HepG2 (cell line): ENCODE data around the gene AMBRA1. TPM values are rescaled to one million over a fixed set of nuclear protein-coding genes. Genes with fewer than 3 reads are reported as not detected.

Experiments used
- ATAC-seq: fragments of 200-7000 bp; cut with Tn5 transposase; 3 replicates; pipeline ENCODE4 v1.9.1; 2020; ENCODE audit warnings: mild to moderate bottlenecking, moderate library complexity
- BruUV-seq: library from RNA; stranded (reverse); fragments of 400-500 nt; replicated peaks from 2 replicates; lab custom pipeline; 2021; lab: Mats Ljungman, UMichigan
- CTCF ChIA-PET: fragments of 300-600 bp; formaldehyde crosslinking; extraction: SDS; loops from one replicate; lab custom pipeline; 2021; ENCODE audit warnings: low total read pairs, inconsistent platforms, low intra/inter-chr PET ratio; lab: Yijun Ruan, JAX
- POLR2A ChIA-PET: fragments of 350-600 bp; sonication (Branson Sonifier 250); formaldehyde crosslinking; loops from one replicate; lab custom pipeline; 2020; ENCODE audit warnings: antibody characterized with exemption, inconsistent platforms; lab: Yijun Ruan, JAX
- DNase-seq: peaks from one replicate; pipeline ENCODE4 v3.0.0-alpha.2; 2015; ENCODE audit warnings: low spot score
- FAIRE-seq: peaks from 3 replicates; lab custom pipeline; 2011; peaks lifted over from hg19 to GRCh38; lab: Jason Lieb, UNC
- H2AFZ ChIP-seq: one replicate; pipeline ENCODE4 v1.6.1; 2011; ENCODE audit warnings: low read length, inconsistent platforms
- H3K27ac ChIP-seq: fragments of 300-600 bp; 3 replicates; pipeline ENCODE4 v1.8.0; 2011; ENCODE audit warnings: mixed run types, mild to moderate bottlenecking, mixed read lengths, low read length, inconsistent platforms; ENCODE audit not compliant: insufficient read depth; ENCODE audit errors: extremely low read length
- H3K27me3 ChIP-seq, 2 experiments: fragments of 200-600 bp in 1 of 2; 2 replicates in 1 of 2; 3 replicates in 1 of 2; pipeline versions ENCODE4 v1.6.0 to v1.8.0; 2011; ENCODE audit warnings: low read length in 2 of 2, mild to moderate bottlenecking in 2 of 2, moderate library complexity in 2 of 2, inconsistent platforms in 1 of 2; ENCODE audit not compliant: insufficient read depth in 2 of 2, control insufficient read depth in 1 of 2
- H3K36me3 ChIP-seq, 2 experiments: fragments of 200-600 bp in 1 of 2; replicated peaks in 1 of 2; 2 replicates in 1 of 2; 3 replicates in 1 of 2; pipeline versions ENCODE4 v1.5.1 to v1.8.0; 2011; ENCODE audit warnings: low read length in 2 of 2, inconsistent platforms in 1 of 2; ENCODE audit not compliant: insufficient read depth in 2 of 2, control insufficient read depth in 1 of 2
- H3K4me1 ChIP-seq: 2 replicates; pipeline ENCODE4 v1.5.1; 2012; ENCODE audit warnings: low read length, inconsistent platforms; ENCODE audit not compliant: insufficient read depth
- H3K4me2 ChIP-seq: 2 replicates; pipeline ENCODE4 v1.6.0; 2011; ENCODE audit warnings: low read depth, low read length, inconsistent platforms
- H3K4me3 ChIP-seq, 3 experiments: fragments of 200-600 bp in 1 of 3; sonication (generic), shearing (Covaris generic) in 1 of 3; replicated peaks in 1 of 3; 2 replicates each; pipeline ENCODE4 v1.5.1; 2011 to 2016; ENCODE audit warnings: low read length in 3 of 3, inconsistent platforms in 2 of 3, low read depth in 2 of 3, mild to moderate bottlenecking in 2 of 3, control low read depth in 1 of 3, mixed read lengths in 1 of 3; ENCODE audit not compliant: insufficient read depth in 1 of 3
- H3K79me2 ChIP-seq: one replicate; pipeline ENCODE4 v1.6.1; 2011; ENCODE audit warnings: low read length, inconsistent platforms; ENCODE audit not compliant: insufficient read depth
- H3K9ac ChIP-seq: 2 replicates; pipeline ENCODE4 v1.6.0; 2011; ENCODE audit warnings: mild to moderate bottlenecking, low read depth, low read length, inconsistent platforms; ENCODE audit not compliant: insufficient read depth
- H3K9me3 ChIP-seq: 2 replicates; pipeline ENCODE4 v1.5.1; 2012; ENCODE audit warnings: mild to moderate bottlenecking, low read length
- H4K20me1 ChIP-seq: 2 replicates; pipeline ENCODE4 v1.6.0; 2011; ENCODE audit warnings: inconsistent platforms, mild to moderate bottlenecking, low read length, moderate library complexity; ENCODE audit not compliant: insufficient read depth
- BRCA1 ChIP-seq: sonication (generic); formaldehyde crosslinking; IDR thresholded peaks from 2 replicates; pipeline ENCODE4 v1.4.0; 2020; ENCODE audit warnings: missing genetic modification reagents
- CEBPG ChIP-seq: IDR thresholded peaks from 2 replicates; pipeline ENCODE4 v1.6.1; 2016
- NAIF1 ChIP-seq: sonication (generic); formaldehyde crosslinking; IDR thresholded peaks from 2 replicates; pipeline ENCODE4 v1.5.0; 2020; ENCODE audit warnings: mild to moderate bottlenecking, missing genetic modification reagents, borderline replicate concordance
- RBM22 ChIP-seq: fragments of 200-400 bp; formaldehyde crosslinking; optimal IDR thresholded peaks from 2 replicates; pipeline ENCODE3; 2017; ENCODE audit warnings: mild to moderate bottlenecking, low read length, moderate library complexity
- ZMYM4 ChIP-seq: sonication (generic); formaldehyde crosslinking; IDR thresholded peaks from 2 replicates; pipeline ENCODE4 v1.8.1; 2023; ENCODE audit warnings: mild to moderate bottlenecking, missing genetic modification reagents
- ZNF768 ChIP-seq: sonication (generic); formaldehyde crosslinking; IDR thresholded peaks from 2 replicates; pipeline ENCODE4 v1.4.0; 2020; ENCODE audit warnings: missing genetic modification reagents
- WGBS: methylation state at CpG from one replicate; pipeline ENCODE4 v1.1.6; 2017; ENCODE audit warnings: low lambda C conversion rate; 5-methylcytosine and 5-hydroxymethylcytosine counted together
- in situ Hi-C: cut with HindIII; loops from 2 replicates; pipeline ENCODE4 v1.10.0; 2017; ENCODE audit warnings: low pct_unique_long_range_greater_than_20kb; ENCODE audit not compliant: extremely low pct_ligation_motif_present
- intact Hi-C: fragments of 100-400 bp; cut with micrococcal nuclease; formaldehyde crosslinking; loops from one replicate; pipeline ENCODE4 v1.10.0; 2022; ENCODE audit not compliant: unreplicated experiment
- polyA plus RNA-seq, 8 experiments: library from polyadenylated mRNA; depleted of rRNA in 3 of 8; stranded (reverse) in 7 of 8; unstranded in 1 of 8; fragments of >200 nt; fragmentation: Illumina TruSeq in 4 of 8; extraction: Trizol in 4 of 8; gene quantifications; 2 replicates each; pipeline versions ENCODE4 v1.2.1 to v1.2.3, GENCODE V29; 2011 to 2016; ENCODE audit warnings: low read depth in 4 of 8, missing spikeins in 1 of 8, mixed read lengths in 1 of 8; ENCODE audit not compliant: insufficient read depth in 1 of 8
- total RNA-seq, 5 experiments: library from RNA; depleted of rRNA; stranded (reverse); fragments of >200 nt; fragmentation: Illumina TruSeq; extraction: Trizol; gene quantifications; 2 replicates each; pipeline ENCODE4 v1.2.3, GENCODE V29; 2016; ENCODE audit warnings: low read depth in 1 of 5

The AMBRA1 gene
- total and polyA plus RNA-seq, 2 of the 13 experiments (the other 11 are each of a cell fraction or from before 2014, with no cell fraction given): 15.7 to 26.0 TPM

- Histone ChIP-seq H3K4me2 (no peak overlapping the region), H3K4me1 (no peaks in the 10 kb centered on the region; the same call in 1 of the 2 replicates), H3K9me3 (no peaks in the 10 kb centered on the region), H2AFZ (no peak overlapping the region), H3K27me3 (no peaks in the 10 kb centered on the region), H4K20me1 (peaks cover 6% of the 10 kb centered on the region; the same call in 1 of the 2 replicates), H3K36me3 (peaks cover 22 to 60% of the 10 kb centered on the region in 2 experiments), H3K4me3 (no peak overlapping the region), H3K27ac (no peak overlapping the region), H3K79me2 (peaks cover 2% of the 10 kb centered on the region), H3K9ac (no peak overlapping the region)
- intact Hi-C loops (no loop called here), in situ Hi-C loops (loop anchor here (5.0 kb wide), 1 partner anchor 46 kb away; no protein-coding TSS in a partner anchor)
- ChIA-PET POLR2A (no interaction called here), CTCF (interaction anchor here (3.0 kb wide), 1 partner anchor 45 kb away, joined by 23 read pairs; no protein-coding TSS in a partner anchor)
- ATAC-seq (no peak), DNase-seq (no peak), FAIRE-seq (no peak)
- TF ChIP-seq BRCA1 (CRISPR knock-in tag) (no peak), CEBPG (CRISPR knock-in tag) (no peak), ZMYM4 (CRISPR knock-in tag) (no peak), ZNF768 (CRISPR knock-in tag) (no peak), RBM22 (peak; percentile 47)
- 94% methylated on average over 4 of the region's 4 CpGs for WGBS
- BruUV-seq: no TSS peak
Observed at GRCh38 chr11:46491661-46492330, 102.0 kb downstream of the AMBRA1 start.

- H3K79me2 ChIP-seq: peaks cover 2% of the 10 kb centered on the region
- no peaks in the 10 kb centered on the region; the same call in 1 of the 2 replicates for H3K4me1 ChIP-seq
- H2AFZ ChIP-seq: no peak overlapping the region
- TF ChIP-seq NAIF1: no peak
- ChIA-PET CTCF (interaction anchor here (1.9 to 3.0 kb wide), 2 partner anchors 38 to 47 kb away, joined by 13 to 23 read pairs; no protein-coding TSS in a partner anchor), POLR2A (no interaction called here)
- in situ Hi-C loops (loop anchor here (5.0 kb wide), 1 partner anchor 47 kb away; no protein-coding TSS in a partner anchor), intact Hi-C loops (loop anchor here (1.0 kb wide), 1 partner anchor 39 kb away; no protein-coding TSS in a partner anchor)
- no peak overlapping the region for H3K4me2 ChIP-seq
- no peaks in the 10 kb centered on the region for H3K9me3 ChIP-seq
- no peak overlapping the region for H3K4me3 ChIP-seq
- peaks cover 6% of the 10 kb centered on the region; the same call in 1 of the 2 replicates for H4K20me1 ChIP-seq
- no TSS peak for BruUV-seq
- H3K27ac ChIP-seq: no peak overlapping the region
- peaks cover 23 to 60% of the 10 kb centered on the region in 2 experiments for H3K36me3 ChIP-seq
- H3K27me3 ChIP-seq: no peaks in the 10 kb centered on the region
- no peak overlapping the region for H3K9ac ChIP-seq
- FAIRE-seq (no peak), ATAC-seq (no peak), DNase-seq (no peak)
Observed at GRCh38 chr11:46490666-46491065, 103.2 kb downstream of the AMBRA1 start.
